Astrocyte (in vitro differentiated cells and primary cell): ENCODE data around the gene ARHGAP4. TPM values are rescaled to one million over a fixed set of nuclear protein-coding genes. Genes with fewer than 3 reads are reported as not detected.

Source experiments
- DNase-seq: peaks from one replicate; pipeline ENCODE4 v3.0.0-alpha.2; 2010; ENCODE audit warnings: low read depth
- FAIRE-seq: peaks from 2 replicates; lab custom pipeline; 2011; peaks lifted over from hg19 to GRCh38; lab: Jason Lieb, UNC
- H2AFZ ChIP-seq: 2 replicates; pipeline ENCODE4 v1.6.0; 2012; ENCODE audit warnings: low read depth, low read length, inconsistent platforms
- H3K27ac ChIP-seq: 2 replicates; pipeline ENCODE4 v1.5.1; 2011; ENCODE audit warnings: low read depth, low read length, inconsistent platforms
- H3K27me3 ChIP-seq: 2 replicates; pipeline ENCODE4 v1.6.0; 2011; ENCODE audit warnings: low read length, inconsistent platforms; ENCODE audit not compliant: insufficient read depth
- H3K36me3 ChIP-seq: 2 replicates; pipeline ENCODE4 v1.5.1; 2011; ENCODE audit warnings: low read length, inconsistent platforms; ENCODE audit not compliant: insufficient read depth
- H3K4me1 ChIP-seq: 2 replicates; pipeline ENCODE4 v1.5.1; 2011; ENCODE audit warnings: low read length, inconsistent platforms; ENCODE audit not compliant: insufficient read depth
- H3K4me2 ChIP-seq: 2 replicates; pipeline ENCODE4 v1.6.0; 2012; ENCODE audit warnings: low read length, inconsistent platforms
- H3K4me3 ChIP-seq: 2 replicates; pipeline ENCODE4 v1.5.1; 2011; ENCODE audit warnings: low read depth, mild to moderate bottlenecking, low read length, inconsistent platforms; ENCODE audit not compliant: insufficient read depth
- H3K79me2 ChIP-seq: 2 replicates; pipeline ENCODE4 v1.6.0; 2012; ENCODE audit warnings: mild to moderate bottlenecking, low read length, inconsistent platforms; ENCODE audit not compliant: insufficient read depth
- H3K9ac ChIP-seq: 2 replicates; pipeline ENCODE4 v1.6.0; 2012; ENCODE audit warnings: mild to moderate bottlenecking, low read length, inconsistent platforms
- H3K9me3 ChIP-seq: 2 replicates; pipeline ENCODE4 v1.5.1; 2012; ENCODE audit warnings: low read depth, mild to moderate bottlenecking, low read length, inconsistent platforms; ENCODE audit not compliant: insufficient read depth
- H4K20me1 ChIP-seq: 2 replicates; pipeline ENCODE4 v1.6.0; 2012; ENCODE audit warnings: low read length, inconsistent platforms; ENCODE audit not compliant: insufficient read depth
- H3K27ac Mint-ChIP-seq: one replicate; pipeline ENCODE4 v1.8.0; 2021; ENCODE audit warnings: mild to moderate bottlenecking, mixed read lengths; ENCODE audit not compliant: unreplicated experiment
- H3K27me3 Mint-ChIP-seq: one replicate; pipeline ENCODE4 v1.8.0; 2021; ENCODE audit warnings: low read depth, mixed read lengths; ENCODE audit not compliant: unreplicated experiment
- H3K36me3 Mint-ChIP-seq: one replicate; pipeline ENCODE4 v1.8.0; 2021; ENCODE audit warnings: low read depth, mixed read lengths; ENCODE audit not compliant: unreplicated experiment
- H3K4me1 Mint-ChIP-seq: one replicate; pipeline ENCODE4 v1.8.0; 2021; ENCODE audit warnings: low read depth, mixed read lengths; ENCODE audit not compliant: unreplicated experiment
- H3K4me3 Mint-ChIP-seq: one replicate; pipeline ENCODE4 v1.8.0; 2021; ENCODE audit warnings: mild to moderate bottlenecking, moderate library complexity, mixed read lengths; ENCODE audit not compliant: unreplicated experiment
- H3K9me3 Mint-ChIP-seq: one replicate; pipeline ENCODE4 v1.8.0; 2021; ENCODE audit warnings: mild to moderate bottlenecking, mixed read lengths; ENCODE audit not compliant: unreplicated experiment
- EZH2 ChIP-seq: IDR thresholded peaks from 2 replicates; pipeline ENCODE4 v1.6.1; 2012; ENCODE audit warnings: mild to moderate bottlenecking, low read length, inconsistent platforms; ENCODE audit not compliant: insufficient read depth
- total RNA-seq: library from RNA; stranded (reverse); gene quantifications from 2 replicates; pipeline ENCODE4 v1.2.1, GENCODE V29; 2021
- TF ChIP-seq, protein P1 (sequence below): IDR thresholded peaks from 2 replicates; pipeline ENCODE4 v1.5.1; 2011; ENCODE audit warnings: low read depth, mild to moderate bottlenecking, inconsistent platforms, low read length, moderate library complexity; ENCODE audit not compliant: insufficient read depth

ARHGAP4 gene
- total RNA-seq, 1 donor from 2014 or later = 3.9 TPM

DNA sequence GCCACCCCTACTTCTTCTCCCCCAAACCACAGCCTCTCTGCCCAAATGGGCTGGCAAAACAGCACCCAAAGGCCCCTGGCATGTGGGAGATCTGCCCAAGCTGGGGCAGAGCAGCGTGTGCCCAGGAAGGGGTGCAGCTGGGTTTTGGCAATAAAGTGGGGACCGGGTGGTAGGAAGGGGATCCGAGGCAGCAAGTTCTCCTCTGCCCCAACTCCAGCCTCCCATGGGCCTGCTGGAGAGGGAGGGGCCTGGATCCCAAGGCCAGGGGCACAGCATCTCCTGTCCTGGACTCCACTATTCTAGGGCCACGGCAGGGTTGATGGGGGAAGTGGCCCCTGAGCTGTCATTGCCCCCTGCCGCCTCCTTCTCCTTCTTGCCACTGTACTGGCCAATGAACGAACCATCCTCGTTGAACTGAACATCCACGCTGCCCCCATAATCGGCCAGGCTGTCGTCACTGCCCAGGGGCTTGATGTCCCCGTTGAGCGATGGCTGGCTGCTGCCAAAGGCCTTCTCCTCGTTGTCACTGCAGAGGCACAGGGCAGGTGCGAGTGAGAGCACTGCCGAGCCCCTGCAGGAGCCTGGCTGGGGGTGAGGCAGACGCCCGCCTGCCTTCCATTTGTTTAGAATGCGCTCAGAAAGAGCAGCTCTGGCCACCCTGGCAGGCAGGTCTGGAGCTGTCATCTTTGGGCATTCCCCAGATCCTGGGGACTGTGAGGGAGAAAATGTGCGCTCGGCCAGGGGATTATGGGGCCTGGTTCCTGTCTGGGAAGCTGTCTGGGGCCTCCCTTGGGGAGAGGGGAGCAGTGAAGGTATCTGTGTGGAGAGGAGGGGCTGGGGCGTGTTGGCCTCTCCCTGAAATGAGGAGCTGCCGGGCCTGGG, 63.5 kb downstream of the ARHGAP4 start:
- H3K27ac Mint-ChIP-seq = no peak overlapping the region
- Histone ChIP-seq H2AFZ (no peak overlapping the region), H3K4me2 (no peak overlapping the region), H3K27me3 (no peaks in the 10 kb centered on the region), H3K4me1 (no peaks in the 10 kb centered on the region), H4K20me1 (no peaks in the 10 kb centered on the region), H3K9ac (no peak overlapping the region), H3K27ac (no peak overlapping the region), H3K36me3 (no peaks in the 10 kb centered on the region), H3K9me3 (no peaks in the 10 kb centered on the region), H3K79me2 (no peaks in the 10 kb centered on the region), H3K4me3 (no peak overlapping the region)
- FAIRE-seq = no peak
- DNase-seq = no peak
- TF ChIP-seq, protein P1, sequence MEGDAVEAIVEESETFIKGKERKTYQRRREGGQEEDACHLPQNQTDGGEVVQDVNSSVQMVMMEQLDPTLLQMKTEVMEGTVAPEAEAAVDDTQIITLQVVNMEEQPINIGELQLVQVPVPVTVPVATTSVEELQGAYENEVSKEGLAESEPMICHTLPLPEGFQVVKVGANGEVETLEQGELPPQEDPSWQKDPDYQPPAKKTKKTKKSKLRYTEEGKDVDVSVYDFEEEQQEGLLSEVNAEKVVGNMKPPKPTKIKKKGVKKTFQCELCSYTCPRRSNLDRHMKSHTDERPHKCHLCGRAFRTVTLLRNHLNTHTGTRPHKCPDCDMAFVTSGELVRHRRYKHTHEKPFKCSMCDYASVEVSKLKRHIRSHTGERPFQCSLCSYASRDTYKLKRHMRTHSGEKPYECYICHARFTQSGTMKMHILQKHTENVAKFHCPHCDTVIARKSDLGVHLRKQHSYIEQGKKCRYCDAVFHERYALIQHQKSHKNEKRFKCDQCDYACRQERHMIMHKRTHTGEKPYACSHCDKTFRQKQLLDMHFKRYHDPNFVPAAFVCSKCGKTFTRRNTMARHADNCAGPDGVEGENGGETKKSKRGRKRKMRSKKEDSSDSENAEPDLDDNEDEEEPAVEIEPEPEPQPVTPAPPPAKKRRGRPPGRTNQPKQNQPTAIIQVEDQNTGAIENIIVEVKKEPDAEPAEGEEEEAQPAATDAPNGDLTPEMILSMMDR = no peak
- TF ChIP-seq EZH2 = no peak
- no peaks in the 10 kb centered on the region for H3K9me3 Mint-ChIP-seq
- H3K4me3 Mint-ChIP-seq = no peak overlapping the region
- H3K27me3 Mint-ChIP-seq = no peaks in the 10 kb centered on the region
- no peaks in the 10 kb centered on the region for H3K4me1 Mint-ChIP-seq
- H3K36me3 Mint-ChIP-seq = peaks cover 5% of the 10 kb centered on the region

DNA sequence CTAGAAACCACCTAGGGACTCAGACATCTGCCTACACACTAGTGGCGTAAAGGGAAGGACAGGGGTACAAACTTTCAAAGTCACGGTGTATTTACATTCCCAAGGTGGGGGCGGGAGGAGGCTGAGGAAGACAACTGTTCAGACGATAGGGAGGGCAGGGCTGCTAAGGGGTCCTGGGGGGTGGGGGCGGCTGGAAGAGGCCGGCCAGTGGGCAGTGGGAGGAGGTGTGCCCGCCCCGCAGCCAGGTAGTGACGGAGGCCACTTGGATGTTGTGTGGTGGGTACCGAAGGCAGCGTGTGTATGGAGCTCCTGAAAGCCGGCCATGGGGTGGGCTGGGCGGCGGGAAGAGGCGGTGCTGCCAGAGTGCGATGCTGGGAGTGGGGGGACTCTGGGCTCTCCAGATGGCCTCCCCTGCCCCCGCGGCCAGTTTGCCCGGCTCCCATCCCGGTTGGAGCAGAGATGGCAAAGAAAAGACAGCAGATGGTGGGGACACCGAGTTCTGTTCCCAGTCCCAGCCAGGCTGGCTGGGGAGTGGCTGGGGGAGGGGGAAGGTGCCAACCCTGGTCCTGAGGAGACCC, 64.2 kb downstream of the ARHGAP4 start:
- Mint-ChIP-seq H3K36me3 (peaks cover 5% of the 10 kb centered on the region), H3K27ac (no peak overlapping the region), H3K27me3 (no peaks in the 10 kb centered on the region), H3K4me1 (no peaks in the 10 kb centered on the region), H3K9me3 (no peaks in the 10 kb centered on the region), H3K4me3 (no peak overlapping the region)
- no peak overlapping the region for H3K4me3 ChIP-seq
- no peak overlapping the region for H3K4me2 ChIP-seq
- H3K4me1 ChIP-seq = no peaks in the 10 kb centered on the region
- H3K9ac ChIP-seq = no peak overlapping the region
- no peak for DNase-seq
- no peaks in the 10 kb centered on the region for H3K79me2 ChIP-seq
- H3K36me3 ChIP-seq = no peaks in the 10 kb centered on the region
- H2AFZ ChIP-seq = no peak overlapping the region
- FAIRE-seq = no peak
- no peaks in the 10 kb centered on the region for H4K20me1 ChIP-seq
- H3K27me3 ChIP-seq = no peaks in the 10 kb centered on the region
- no peak overlapping the region for H3K27ac ChIP-seq
- H3K9me3 ChIP-seq = no peaks in the 10 kb centered on the region
- TF ChIP-seq, protein P1 = no peak
- no peak for TF ChIP-seq EZH2
